NCI-H446 (cell line): ENCODE measurements around the gene PSMB1.

Source experiments
- DNase-seq, 2 experiments: peaks; one replicate each; lab custom pipeline; 2025; lab: John Stamatoyannopoulos, UW

PSMB1 gene

GRCh38 chr6:170552765-170553533, at the start of gene PSMB1:
PSMB1 (minus strand) TSS chr6:170553307; CDS start chr6:170553242, 65 bp downstream.
- DNase-seq, result peak; percentile 74 to 87

DNA sequence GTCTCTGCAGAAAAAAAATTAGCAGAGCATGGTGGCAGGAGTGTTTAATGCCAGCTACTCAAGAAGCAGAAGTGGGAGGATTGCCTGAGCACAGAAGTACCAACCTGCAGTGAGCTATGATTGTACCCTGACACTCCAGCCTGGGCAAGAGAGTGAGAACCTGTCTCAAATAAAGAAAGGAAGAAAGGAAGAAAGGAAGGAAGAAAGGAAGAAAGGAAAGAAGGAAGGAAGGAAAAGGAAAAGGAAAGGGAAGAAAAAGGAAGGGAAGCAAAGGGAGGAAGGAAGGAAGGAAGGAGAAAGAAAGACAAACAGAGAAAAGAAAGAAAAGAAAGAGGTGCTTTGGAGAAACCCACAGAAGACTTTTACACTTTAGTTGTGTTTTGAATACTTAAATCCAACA, 44.2 kb upstream of the PSMB1 start:
- DNase-seq, result no peak

DNA sequence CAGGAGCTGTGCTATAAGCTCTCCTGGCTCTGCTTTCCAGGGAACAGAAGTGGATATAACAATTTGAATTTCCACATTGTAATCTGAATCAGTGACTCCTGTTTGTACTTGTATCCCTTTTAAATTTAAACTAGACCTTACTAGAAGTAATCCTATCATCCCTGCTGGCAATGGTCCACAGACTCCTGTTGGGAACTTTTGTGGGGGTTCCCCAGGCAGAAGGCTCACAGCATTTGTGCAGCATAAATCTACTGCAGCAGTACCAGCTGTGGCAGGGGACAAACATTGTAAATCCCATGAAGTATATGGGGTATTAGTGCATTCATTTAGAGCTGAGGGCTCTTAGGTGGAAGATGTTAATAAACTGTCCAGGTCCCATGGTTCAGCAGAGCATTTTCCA, 43.3 kb upstream of the PSMB1 start:
- DNase-seq, result no peak

- no peak for DNase-seq
Measured at GRCh38 chr6:170590725-170591124, 37.6 kb upstream of the PSMB1 start.

- DNase-seq, result no peak
Measured at GRCh38 chr6:170584954-170585498, 31.9 kb upstream of the PSMB1 start.

GRCh38 chr6:170584181-170584953, 31.3 kb upstream of the PSMB1 start, which contains the start of gene PDCD2:
PDCD2 (minus strand) TSS chr6:170584637; CDS start chr6:170584581, 56 bp downstream.
- peak; percentile 39 to 91 for DNase-seq

GRCh38 chr6:170583756-170584180, 30.7 kb upstream of the PSMB1 start:
- DNase-seq, result no peak

- no peak for DNase-seq
Measured at GRCh38 chr6:170578909-170579308, 25.8 kb upstream of the PSMB1 start.

- no peak for DNase-seq
Measured at GRCh38 chr6:170575250-170575649, 22.1 kb upstream of the PSMB1 start.

- no peak for DNase-seq
Measured at GRCh38 chr6:170572704-170573466, 19.8 kb upstream of the PSMB1 start.

DNA sequence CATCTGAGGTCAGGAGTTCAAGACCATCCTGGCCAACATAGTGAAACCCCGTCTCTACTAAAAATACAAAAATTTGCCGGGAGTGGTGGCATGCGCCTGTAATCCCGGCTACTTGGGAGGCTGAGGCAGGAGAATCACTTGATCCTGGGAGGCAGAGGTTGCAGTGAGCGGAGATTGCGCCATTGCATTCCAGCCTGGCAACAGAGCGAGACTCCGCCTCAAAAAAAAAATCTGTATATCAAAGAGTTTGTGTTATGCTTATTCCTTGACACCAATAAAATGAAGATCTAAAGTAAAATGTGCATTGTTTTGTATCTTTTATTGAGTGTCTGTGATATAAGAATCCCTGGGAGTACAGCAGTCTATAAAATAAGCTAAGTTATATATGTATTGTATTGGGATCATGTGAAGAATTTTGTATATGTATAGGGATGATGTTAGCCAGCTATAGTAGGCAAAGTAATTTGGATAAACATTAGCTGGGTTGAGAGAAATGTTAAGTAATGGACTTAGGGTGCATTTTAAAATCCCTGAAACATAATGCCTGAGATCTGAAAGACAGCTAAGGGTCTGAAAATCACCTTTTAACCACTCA, 11.9 kb upstream of the PSMB1 start:
- DNase-seq, result no peak

- no peak for DNase-seq
Measured at GRCh38 chr6:170561555-170561954, 8.4 kb upstream of the PSMB1 start.

GRCh38 chr6:170555305-170555704, 2.2 kb upstream of the PSMB1 start:
- DNase-seq, result no peak

GRCh38 chr6:170554796-170555137, 1.7 kb upstream of the PSMB1 start:
- no peak for DNase-seq

DNA sequence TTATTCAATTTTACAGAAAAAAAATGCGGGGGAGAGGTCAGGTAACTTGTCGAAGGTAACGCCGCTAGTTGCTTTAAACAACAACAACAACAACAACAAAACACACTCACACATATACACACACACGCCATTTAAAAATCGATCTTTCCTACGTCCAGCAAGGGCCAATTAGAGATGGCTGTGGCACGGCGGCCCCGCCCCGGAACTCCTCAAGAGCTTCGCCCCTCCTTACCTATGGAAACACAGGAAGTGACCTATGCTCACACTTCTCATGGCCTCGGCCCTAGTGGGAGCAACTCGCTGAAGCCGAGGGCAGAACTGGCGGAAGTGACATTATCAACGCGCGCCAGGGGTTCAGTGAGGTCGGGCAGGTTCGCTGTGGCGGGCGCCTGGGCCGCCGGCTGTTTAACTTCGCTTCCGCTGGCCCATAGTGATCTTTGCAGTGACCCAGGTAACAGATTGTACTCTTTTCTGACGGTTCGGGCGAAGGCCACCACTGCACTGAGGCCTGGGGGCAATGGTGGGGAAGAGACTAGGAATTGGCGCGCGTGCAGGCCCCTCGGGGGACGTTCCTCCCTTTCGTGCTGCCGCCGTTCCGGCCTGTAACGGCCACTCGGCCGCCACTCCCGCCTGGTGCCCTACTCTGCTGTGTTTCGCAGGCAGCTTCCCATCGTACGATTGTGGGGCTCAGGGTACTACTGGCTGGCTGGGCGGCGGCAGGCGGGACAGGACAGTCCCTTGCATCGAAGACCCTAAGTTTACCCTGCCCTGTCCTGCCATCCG, 1.1 kb upstream of the PSMB1 start, which contains the start of gene TBP:
TSS of gene TBP (plus strand) at position 357 of the 783 bp plus-strand sequence. CDS start 2,661 bp downstream, outside the sequence.
- peak; percentile 92 to 96 for DNase-seq

DNA sequence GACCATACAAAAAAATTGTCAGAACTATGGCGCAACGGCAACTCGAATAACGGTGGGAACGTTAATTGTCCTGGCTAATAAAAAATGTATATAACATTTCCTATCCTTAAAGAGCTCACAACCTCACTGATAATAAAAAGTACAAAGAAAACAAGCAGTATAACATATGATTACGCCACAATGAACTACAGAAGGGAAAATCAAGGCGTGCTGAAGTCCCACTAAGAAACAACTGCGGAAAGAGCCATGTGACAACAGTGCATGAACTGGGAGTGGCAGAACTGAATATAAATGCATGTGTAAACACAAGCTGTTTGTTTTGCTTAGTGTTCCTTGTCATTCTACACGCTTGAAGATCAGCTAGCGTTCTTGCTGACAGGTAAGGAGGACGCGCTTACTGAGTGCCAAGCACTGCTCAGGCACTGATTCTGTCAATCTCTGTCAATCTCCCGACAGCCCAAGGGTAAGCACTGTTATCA, 466 bp upstream of the PSMB1 start:
- DNase-seq, result peak in 1 of 2 experiments; percentile 29

DNA sequence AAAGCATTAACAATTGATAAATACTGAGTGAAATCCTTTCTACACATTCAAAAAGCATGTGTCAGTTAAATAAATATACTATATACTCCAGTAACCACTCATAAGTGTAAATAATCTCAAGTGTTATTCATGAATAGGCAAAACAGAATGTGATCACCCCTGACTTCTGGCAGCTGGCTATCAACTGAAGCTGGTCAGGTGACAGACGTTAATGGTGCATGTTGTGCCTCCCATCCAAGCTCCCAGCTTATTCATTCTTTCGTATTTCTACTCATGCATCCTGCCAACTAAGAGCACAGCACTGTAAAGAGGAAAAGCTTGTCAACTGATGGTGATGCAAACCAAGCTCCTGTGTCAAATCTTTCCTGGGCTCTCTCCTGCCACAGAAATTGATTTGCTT, 7.7 kb downstream of the PSMB1 start:
- DNase-seq, result no peak

DNA sequence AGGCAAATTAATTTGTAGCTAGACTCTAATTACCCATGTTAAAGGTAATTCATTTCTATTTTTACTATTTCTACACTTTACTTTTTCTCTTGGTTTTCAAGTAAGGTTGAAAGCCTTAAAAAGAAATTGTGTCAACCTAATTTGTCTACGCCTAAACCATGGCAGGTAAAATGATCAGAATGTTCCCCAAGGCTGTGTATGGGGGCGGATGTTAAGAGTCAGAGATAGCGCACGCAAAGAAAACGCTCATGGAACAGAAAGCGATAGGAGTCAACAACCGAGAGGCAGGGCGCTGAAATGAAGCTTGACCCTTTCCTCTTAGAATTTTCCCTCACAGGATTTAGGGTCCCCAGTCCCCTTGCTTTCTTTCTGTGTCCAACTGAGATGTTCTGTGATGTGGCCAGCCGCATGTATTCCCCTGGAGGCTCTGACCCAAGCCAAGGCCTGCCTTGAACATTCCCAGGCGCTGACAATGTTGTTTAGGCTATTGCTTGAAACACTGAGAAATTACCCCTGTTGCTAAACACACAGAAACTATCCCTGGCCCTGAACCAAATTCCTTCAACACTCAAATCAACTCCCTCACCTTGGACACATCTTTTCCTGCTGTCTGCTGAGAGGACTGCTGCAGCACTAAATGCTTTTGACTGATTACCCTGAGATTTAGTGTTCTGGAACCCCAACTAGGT, 10.9 kb downstream of the PSMB1 start:
- DNase-seq, result no peak

DNA sequence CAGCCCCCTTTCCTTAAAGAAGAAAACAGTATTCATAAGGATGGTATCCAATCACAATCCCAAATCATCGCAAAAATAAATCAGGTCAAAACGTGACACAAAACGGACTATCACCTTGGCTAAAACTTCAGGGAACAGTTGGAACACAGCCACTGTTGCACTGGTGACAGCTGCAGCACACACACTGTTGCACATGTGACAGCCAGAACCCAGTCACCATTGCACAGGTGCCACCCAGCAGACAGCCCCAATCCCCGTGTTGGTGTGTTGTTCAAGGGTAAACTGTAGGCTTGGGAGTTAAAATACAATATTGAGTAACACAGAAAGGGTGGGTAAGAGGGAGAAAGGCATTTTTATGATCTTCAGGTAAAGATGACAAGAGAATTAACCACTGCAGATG, 15.8 kb downstream of the PSMB1 start:
- no peak for DNase-seq

- no peak for DNase-seq
Measured at GRCh38 chr6:170536671-170537070, 16.4 kb downstream of the PSMB1 start.
